ENCODE results near the gene CDKN2AIPNL. TPM values are rescaled to one million over a fixed set of nuclear protein-coding genes. Genes with fewer than 3 reads are reported as not detected.

CDKN2AIPNL gene
- total and polyA plus RNA-seq, 2 of the 8 experiments (the other 6 are each of a cell fraction or from before 2014, with no cell fraction given), result 40.0 to 56.3 TPM

DNA sequence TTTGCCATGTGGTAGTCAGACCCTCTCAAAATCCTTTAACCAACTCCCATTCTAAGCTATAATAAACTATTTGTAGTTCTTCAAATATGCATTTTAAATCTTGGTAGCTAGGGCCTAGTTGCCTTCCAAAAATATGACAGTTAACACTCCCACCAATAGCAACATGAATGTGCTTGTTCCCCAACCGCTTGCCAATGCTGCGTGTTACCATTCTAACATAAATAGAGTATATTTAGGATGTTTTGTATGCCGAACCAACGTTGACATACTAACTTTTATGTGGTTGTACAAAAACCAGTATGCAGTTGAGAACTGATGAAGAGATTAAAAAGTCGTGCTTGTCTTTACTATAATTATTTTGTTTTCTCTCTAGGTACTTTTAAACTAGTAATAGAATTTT, 31.3 kb downstream of the CDKN2AIPNL start:
- Histone ChIP-seq H3K23me2 (ENCODE audit: low read depth, low read length) (no peaks in the 10 kb centered on the region), H4K8ac (ENCODE audit: extremely low read depth, insufficient read depth, low read length) (no peak overlapping the region; the same call in 1 of the 2 replicates), H3K56ac (replicated peaks; ENCODE audit: insufficient read length, low read depth, low read length) (no peak overlapping the region), H3K4me3 (ENCODE audit: extremely low read depth in 1 of 4, insufficient read depth in 2 of 4, low read depth in 3 of 4, low read length in 4 of 4) (no peak overlapping the region), H2AK5ac (ENCODE audit: low read depth, low read length) (no peak overlapping the region), H3K18ac (ENCODE audit: extremely low read depth, low read length) (no peak overlapping the region), H3K27me3 (replicated peaks in 1 of 4; ENCODE audit: control insufficient read depth in 3 of 4, extremely low read depth in 1 of 4, insufficient read depth in 3 of 4, low read length in 3 of 4) (no peaks in the 10 kb centered on the region), H3K14ac (ENCODE audit: insufficient read length) (no peak overlapping the region), H4K5ac (ENCODE audit: insufficient read length, low read depth, low read length) (no peak overlapping the region), H3K23ac (ENCODE audit: insufficient read length) (no peak overlapping the region), H2AFZ (ENCODE audit: low read length) (no peak overlapping the region), H2BK20ac (ENCODE audit: low read length) (no peak overlapping the region), H3K27ac (ENCODE audit: low read depth, low read length) (no peak overlapping the region), H2BK12ac (ENCODE audit: low read depth, low read length) (no peak overlapping the region), H3K79me2 (ENCODE audit: control insufficient read depth in 1 of 2, insufficient read depth in 2 of 2, low read length in 2 of 2) (peaks cover 0 to 21% of the 10 kb centered on the region in 2 experiments; a peak in 2 of 4 replicates), H3K4ac (replicated peaks; ENCODE audit: insufficient read length, low read depth, low read length) (no peak overlapping the region), H2BK5ac (ENCODE audit: low read depth, low read length) (no peak overlapping the region), H3K9me3 (ENCODE audit: insufficient read depth in 2 of 2, low read depth in 1 of 2, low read length in 1 of 2) (no peaks in the 10 kb centered on the region), H3K79me1 (ENCODE audit: low read depth, low read length) (no peaks in the 10 kb centered on the region), H3K36me3 (ENCODE audit: control insufficient read depth in 2 of 4, insufficient read depth in 4 of 4, low read length in 3 of 4) (peaks cover 3 to 77% (median 22%) of the 10 kb centered on the region in 4 experiments), H4K91ac (replicated peaks; ENCODE audit: insufficient read length, low read length) (no peak overlapping the region), H4K20me1 (replicated peaks in 1 of 2; ENCODE audit: control insufficient read depth in 1 of 2, insufficient read depth in 2 of 2, low read length in 2 of 2) (peaks cover 0 to 2% of the 10 kb centered on the region in 2 experiments), H2BK15ac (ENCODE audit: low read length) (no peak overlapping the region), H3K4me2 (ENCODE audit: insufficient read depth in 1 of 2, low read depth in 2 of 2, low read length in 2 of 2) (no peak overlapping the region), H3K9ac (replicated peaks in 1 of 4; ENCODE audit: extremely low read depth in 1 of 4, low read depth in 3 of 4, low read length in 3 of 4) (no peak overlapping the region), H3K4me1 (replicated peaks in 1 of 4; ENCODE audit: control insufficient read depth in 3 of 4, insufficient read depth in 4 of 4, low read length in 3 of 4) (no peaks in the 10 kb centered on the region), H2BK120ac (replicated peaks; ENCODE audit: low read depth, low read length) (no peak overlapping the region)
- DNase-seq (ENCODE audit: low read depth in 1 of 2, low spot score in 2 of 2) (no peak), FAIRE-seq (no peak)
- WGBS, 2 experiments (ENCODE audit: extremely low coverage in 1 of 2, insufficient coverage in 1 of 2, insufficient read length in 1 of 2, insufficient replicate concordance in 2 of 2, low coverage in 1 of 2, low lambda C conversion rate in 2 of 2, missing lambda C conversion rate in 1 of 2), result 94% methylated on average over 5 of the region's 5 CpGs; no CpG with 5 or more reads in 1 of the 2 experiments
- POLR2A ChIA-PET (ENCODE audit: partially characterized antibody), result interaction anchor here (1.3 to 6.8 kb wide), 4 partner anchors 8 to 31 kb away, joined by 3 to 51 read pairs (median 17); partner anchors contain the start of genes CDKN2AIPNL and UBE2B
- TF ChIP-seq CHD2 (IDR thresholded peaks at IDR 0.05; ENCODE audit: low read length) (no peak), CTBP2 (IDR thresholded peaks at IDR 0.05; ENCODE audit: borderline replicate concordance, insufficient read depth, insufficient read length, low read length) (no peak), POLR2A (IDR thresholded peaks at IDR 0.05; ENCODE audit: control extremely low read depth in 1 of 2, low read depth in 2 of 2, low read length in 2 of 2) (no peak), NRF1 (IDR thresholded peaks at IDR 0.05; ENCODE audit: low read depth, low read length) (no peak), TEAD4 (IDR thresholded peaks at IDR 0.05; ENCODE audit: low read depth, low read length) (no peak), CREB1 (IDR thresholded peaks at IDR 0.05) (no peak), POU5F1 (IDR thresholded peaks at IDR 0.05; ENCODE audit: low read depth, low read length) (no peak)
- CTCF ChIA-PET (ENCODE audit: partially characterized antibody), result interaction anchor here (1.3 to 5.2 kb wide), 8 partner anchors 8 to 200 kb away, joined by 3 to 24 read pairs (median 4); partner anchors contain the start of gene UBE2B
